OCI-LY1 (cell line): ENCODE results near the gene CLDN5.
A peak's percentile ranks its signal among the peaks of the same experiment; 100 is the strongest.

Experiments
- CTCF ChIP-seq: fragments of 200-600 bp; sonication (generic), shearing (Covaris generic); IDR thresholded peaks from 2 replicates; pipeline ENCODE4 v1.5.1; 2017; ENCODE audit warnings: mild to moderate bottlenecking, antibody characterized with exemption, low read length, moderate library complexity, mixed read lengths
- EZH2 ChIP-seq: fragments of 200-600 bp; sonication (generic), shearing (Covaris generic); IDR thresholded peaks from 2 replicates; pipeline ENCODE4 v1.8.0; 2017; ENCODE audit warnings: borderline replicate concordance, mixed run types, mild to moderate bottlenecking, antibody characterized with exemption, low read length, moderate library complexity, mixed read lengths

DNA sequence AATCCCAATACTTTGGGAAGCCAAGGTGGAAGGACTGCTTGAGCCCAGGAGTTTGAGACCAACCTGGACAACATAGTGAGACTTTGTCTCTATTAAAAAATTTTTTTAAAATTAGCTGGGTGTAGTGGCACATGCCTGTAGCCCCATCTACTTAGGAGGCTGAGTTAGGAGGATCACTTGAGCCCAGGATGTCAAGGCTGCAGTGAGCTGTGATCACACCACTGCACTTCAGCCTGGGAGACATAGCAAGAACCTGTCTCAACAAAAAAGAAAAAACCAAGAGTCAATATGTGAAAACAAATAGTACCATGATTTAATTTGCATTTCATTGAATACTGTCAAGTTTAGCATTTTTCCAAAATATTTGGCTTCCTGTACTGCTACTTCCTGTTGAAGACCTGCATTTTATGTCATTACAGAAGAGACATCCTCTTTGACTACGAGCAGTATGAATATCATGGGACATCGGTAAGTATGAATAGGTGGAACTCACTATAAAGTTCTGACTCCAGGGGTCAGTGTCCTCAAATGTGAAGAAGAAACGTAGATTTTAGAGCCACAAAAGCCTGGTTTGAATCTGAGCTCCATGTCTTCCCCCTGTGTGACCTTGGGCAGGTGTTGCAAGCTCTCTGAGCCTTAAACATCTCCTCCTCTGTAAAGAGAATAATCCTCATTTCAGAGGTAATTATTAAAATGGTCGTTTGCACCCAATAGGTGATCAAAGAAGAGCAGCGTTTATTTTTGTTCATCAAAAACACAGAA is 28.5 kb downstream of the CLDN5 start:
- peak; percentile 10; the same call in 1 of the 2 replicates for TF ChIP-seq CTCF
- no peak for TF ChIP-seq EZH2
